ENCODE measurements around the gene KRTAP10-9. TPM values are rescaled to one million over a fixed set of nuclear protein-coding genes. Genes with fewer than 3 reads are reported as not detected.

KRTAP10-9 gene, protein sequence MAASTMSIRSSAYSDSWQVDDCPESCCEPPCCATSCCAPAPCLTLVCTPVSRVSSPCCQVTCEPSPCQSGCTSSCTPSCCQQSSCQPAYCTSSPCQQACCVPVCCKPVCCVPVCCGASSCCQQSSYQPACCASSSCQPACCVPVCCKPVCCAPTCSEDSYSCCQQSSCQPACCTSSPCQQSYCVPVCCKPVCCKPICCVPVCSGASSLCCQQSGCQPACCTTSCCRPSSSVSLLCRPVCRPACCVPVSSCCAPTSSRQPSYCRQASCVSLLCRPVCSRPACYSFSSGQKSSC
- not detected in 2 replicates for total RNA-seq

DNA sequence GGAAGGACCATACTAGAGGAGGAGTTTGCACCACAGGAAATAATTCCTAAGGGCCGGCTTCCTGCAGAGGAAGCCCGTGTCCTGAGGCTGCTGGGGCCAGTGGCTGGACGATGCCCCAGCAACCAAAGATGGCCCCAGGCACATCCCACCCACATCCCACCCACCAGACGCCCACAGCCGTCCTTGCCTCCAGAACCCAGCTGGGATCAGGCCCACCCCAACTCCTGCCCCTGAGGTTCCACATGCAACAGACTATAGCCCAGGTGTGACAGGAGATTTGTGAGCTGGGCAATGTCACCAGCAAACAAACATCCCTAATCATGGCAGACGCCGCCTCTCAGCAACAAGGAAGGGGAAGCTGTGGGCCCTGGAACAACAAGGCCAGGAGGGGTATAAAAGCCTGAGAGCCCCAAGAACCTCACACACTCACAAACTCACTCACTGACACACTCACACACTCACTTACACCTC lies at the start of gene KRTAP10-9:
Gene KRTAP10-9 (plus strand): TSS at position 421 of the 471 bp plus-strand sequence. CDS start 79 bp downstream, outside the sequence.

DNA sequence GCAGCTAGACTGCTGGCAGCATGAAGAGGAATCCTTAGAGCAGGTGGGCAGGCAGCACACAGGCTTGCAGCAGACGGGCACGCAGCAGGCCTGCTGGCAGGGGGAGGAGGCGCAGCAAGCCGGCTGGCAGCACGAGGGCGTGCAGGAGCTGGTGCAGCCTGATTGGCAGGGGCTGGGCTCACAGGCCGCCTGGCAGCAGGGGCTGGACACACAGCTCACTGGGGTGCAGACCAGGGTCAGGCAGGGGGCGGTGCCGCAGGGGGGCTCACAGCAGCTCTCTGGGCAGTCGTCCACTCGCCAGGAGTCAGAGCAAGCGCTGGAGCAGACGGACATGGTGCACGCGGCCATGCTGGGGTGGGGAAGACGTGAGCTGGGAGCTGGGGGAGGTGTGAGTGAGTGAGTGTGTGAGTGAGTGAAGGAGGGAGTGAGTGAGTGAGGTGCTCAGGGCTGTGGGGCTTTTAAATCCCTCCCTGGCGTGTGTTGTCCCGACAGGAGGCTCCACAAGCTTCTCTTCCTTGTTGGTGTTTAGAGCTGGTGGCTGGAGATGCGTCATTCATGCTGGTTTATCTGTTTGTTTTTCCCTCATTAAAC lies 46.6 kb upstream of the KRTAP10-9 start, which contains the start of gene KRTAP10-5:
Gene KRTAP10-5 (minus strand): TSS at position 374 of the 591 bp plus-strand sequence. CDS start 26 bp downstream, at position 348.

DNA sequence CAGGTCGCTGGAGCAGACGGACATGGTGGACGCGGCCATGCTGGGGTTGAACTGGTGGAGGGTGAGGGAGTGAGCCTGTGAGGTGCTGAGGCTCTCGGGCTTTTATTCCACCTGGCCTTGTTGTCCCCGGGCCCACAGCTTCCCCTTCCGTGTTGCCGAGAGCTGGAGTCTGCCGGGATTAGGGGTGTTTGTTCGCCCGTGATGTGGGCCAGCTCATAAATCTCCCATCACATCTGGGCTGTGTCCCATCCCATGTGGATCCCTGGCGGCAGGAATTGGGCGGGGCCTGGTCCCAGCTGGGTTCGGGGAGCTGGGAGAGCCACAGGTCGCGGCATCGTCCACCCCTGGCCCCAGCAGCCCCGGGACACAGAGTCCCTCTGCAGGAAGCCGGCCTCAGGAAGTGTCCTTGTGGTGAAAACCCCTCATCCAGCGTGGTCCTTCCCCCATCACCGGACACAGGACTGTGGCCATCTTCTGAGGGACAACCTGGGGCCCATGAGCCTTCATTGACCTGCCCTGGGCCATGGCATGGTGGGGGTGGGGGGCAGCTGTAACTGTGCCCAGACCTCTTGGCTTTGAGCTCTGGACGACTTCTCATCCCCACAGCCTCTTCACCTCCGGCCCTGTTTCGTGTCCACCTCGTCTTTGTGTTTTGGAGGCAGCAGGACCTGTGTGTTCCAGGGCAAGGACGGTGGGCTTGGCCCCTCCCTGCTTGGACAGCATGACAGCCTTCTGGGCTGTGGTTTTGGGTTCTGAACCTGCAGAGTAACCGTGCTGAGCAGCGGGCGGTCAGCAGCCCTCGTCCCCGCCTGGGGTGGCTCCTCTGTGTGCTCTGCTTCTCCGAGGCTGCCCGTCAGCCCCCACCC lies 34.2 kb upstream of the KRTAP10-9 start, which contains the start of gene KRTAP10-6:
Gene KRTAP10-6 (minus strand): TSS at position 60 of the 866 bp plus-strand sequence. CDS start 21 bp downstream, at position 39.

DNA sequence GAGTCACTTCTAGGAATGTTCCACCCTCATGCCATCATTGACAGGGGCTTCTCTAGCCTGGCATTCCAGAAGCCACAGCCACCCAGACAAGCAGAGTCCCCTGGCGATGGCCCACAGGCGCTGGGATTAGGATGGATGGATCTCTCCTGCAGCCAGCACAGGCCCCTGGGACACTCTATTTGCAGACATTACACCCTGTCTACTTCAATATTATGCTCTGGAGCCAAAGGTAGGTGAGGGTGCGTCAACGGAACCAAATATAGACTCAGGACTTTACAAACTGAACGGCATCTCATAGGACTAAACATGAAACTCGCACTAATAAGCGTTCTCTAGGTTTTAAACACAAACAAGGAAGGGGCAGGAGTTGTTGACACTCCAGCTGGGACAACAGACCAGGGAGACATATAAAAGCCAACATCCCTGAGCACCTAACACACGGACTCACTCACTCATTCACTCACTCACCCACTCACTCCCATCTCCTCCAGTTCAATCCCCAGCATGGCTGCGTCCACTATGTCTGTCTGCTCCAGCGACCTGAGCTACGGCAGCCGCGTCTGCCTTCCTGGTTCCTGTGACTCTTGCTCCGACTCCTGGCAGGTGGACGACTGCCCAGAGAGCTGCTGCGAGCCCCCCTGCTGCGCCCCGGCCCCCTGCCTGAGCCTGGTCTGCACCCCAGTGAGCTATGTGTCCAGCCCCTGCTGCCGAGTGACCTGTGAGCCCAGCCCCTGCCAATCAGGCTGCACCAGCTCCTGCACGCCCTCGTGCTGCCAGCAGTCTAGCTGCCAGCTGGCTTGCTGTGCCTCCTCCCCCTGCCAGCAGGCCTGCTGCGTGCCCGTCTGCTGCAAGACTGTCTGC lies 26.5 kb upstream of the KRTAP10-9 start, which contains the start of gene KRTAP10-7:
Gene KRTAP10-7 (plus strand): TSS at position 480 of the 861 bp plus-strand sequence. CDS start 25 bp downstream, at position 505.

DNA sequence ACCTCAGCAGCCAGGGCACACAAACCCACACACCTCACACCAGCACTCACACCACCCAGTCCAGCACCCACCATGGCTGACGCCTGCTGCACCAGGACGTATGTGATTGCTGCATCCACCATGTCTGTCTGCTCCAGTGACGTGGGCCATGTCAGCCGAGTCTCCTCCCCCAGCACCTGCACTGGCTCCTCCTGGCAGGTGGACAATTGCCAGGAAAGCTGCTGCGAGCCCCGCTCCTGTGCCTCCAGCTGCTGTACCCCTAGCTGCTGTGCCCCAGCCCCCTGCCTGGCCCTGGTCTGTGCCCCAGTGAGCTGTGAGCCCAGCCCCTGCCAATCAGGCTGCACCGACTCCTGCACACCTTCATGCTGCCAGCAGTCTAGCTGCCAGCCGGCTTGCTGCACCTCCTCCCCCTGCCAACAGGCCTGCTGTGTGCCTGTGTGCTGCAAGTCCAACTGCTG lies 14.8 kb upstream of the KRTAP10-9 start, which contains the start of gene KRTAP10-8:
Gene KRTAP10-8 (plus strand): TSS at position 51 of the 458 bp plus-strand sequence. CDS start 22 bp downstream, at position 73.

DNA sequence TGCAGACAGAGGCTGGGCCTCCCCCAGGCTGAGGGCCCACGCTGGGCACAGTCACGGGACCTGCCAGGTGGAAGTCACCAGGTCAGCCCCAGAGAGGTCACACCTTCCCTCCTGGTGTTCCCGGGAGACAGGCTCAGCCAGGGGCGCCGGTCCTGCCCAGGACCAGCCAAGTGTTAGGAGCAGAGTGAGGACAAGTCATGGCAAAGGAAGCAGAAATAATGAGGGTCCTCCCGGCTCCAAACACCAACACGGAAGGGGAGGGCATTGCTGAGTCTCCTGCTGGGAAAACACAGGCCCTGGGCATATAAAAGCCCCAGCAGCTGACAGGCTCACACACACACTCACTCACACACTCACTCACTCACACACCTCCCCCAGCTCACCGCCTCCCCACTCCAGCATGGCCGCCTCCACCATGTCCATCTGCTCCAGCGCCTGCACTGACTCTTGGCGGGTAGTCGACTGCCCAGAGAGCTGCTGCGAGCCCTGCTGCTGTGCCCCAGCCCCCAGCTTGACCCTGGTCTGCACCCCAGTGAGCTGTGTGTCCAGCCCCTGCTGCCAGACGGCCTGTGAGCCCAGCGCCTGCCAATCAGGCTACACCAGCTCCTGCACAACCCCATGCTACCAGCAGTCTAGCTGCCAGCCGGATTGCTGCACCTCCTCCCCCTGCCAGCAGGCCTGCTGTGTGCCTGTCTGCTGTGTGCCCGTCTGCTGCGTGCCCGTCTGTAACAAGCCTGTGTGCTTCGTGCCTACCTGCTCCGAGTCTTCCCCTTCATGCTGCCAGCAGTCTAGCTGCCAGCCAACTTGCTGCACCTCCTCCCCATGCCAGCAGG lies 10.3 kb downstream of the KRTAP10-9 start, which contains the start of gene KRTAP10-10:
Gene KRTAP10-10 (plus strand): TSS at position 339 of the 833 bp plus-strand sequence. CDS start 62 bp downstream, at position 401.

DNA sequence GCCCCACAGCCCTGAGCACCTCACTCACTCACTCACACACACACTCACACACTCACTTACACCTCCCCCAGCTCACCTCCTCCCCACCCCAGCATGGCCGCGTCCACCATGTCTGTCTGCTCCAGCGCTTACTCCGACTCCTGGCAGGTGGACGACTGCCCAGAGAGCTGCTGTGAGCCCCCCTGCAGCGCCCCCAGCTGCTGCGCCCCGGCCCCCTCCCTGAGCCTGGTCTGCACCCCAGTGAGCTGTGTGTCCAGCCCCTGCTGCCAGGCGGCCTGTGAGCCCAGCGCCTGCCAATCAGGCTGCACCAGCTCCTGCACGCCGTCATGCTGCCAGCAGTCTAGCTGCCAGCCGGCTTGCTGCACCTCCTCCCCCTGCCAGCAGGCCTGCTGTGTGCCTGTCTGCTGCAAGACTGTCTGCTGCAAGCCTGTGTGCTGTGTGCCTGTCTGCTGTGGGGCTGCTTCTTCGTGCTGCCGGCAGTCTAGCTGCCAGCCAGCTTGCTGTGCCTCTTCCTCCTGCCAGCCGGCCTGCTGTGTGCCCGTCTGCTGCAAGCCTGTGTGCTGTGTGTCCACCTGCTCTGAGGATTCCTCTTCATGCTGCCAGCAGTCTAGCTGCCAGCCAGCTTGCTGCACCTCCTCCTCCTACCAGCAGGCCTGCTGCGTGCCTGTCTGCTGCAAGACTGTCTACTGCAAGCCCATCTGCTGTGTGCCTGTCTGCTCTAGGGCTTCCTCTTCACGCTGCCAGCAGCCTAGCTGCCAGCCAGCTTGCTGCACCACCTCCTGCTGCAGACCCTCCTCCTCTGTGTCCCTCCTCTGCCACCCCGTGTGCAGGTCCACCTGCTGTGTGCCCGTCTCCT lies 19.7 kb downstream of the KRTAP10-9 start, which contains the start of gene KRTAP10-11:
Gene KRTAP10-11 (plus strand): TSS at position 49 of the 856 bp plus-strand sequence. CDS start 45 bp downstream, at position 94.

DNA sequence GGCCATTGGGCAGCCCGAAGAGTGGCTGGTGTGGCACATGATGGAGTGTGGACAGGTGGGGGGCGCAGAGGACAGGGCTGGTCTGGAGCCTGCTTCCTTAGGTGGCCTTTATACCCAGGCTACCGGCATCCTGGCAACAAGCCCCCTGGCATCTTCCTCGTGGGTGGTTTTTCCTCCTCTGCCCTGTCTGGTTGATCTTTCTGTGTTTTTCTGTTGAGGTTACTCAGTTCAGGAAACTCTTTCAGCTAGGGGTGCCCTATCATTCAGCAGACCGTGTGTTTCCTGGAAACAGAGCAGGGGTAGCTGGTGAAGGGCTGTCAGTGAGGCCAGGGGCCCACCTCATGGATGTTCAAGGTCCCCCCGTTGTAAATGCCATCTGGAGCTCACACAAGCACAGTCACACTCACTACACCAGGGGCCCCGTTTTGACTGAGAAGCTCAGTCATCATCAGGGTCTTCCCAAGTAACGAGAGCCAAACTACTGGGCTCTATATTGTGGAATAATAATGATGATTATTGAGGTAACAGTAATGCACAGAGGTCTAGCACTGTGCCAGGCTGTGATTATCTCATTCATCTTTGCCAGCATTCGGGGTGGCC lies 27.8 kb downstream of the KRTAP10-9 start, which contains the start of gene KRTAP12-4:
Gene KRTAP12-4 (minus strand): TSS at position 84 of the 600 bp plus-strand sequence. CDS start 45 bp downstream, at position 39.

DNA sequence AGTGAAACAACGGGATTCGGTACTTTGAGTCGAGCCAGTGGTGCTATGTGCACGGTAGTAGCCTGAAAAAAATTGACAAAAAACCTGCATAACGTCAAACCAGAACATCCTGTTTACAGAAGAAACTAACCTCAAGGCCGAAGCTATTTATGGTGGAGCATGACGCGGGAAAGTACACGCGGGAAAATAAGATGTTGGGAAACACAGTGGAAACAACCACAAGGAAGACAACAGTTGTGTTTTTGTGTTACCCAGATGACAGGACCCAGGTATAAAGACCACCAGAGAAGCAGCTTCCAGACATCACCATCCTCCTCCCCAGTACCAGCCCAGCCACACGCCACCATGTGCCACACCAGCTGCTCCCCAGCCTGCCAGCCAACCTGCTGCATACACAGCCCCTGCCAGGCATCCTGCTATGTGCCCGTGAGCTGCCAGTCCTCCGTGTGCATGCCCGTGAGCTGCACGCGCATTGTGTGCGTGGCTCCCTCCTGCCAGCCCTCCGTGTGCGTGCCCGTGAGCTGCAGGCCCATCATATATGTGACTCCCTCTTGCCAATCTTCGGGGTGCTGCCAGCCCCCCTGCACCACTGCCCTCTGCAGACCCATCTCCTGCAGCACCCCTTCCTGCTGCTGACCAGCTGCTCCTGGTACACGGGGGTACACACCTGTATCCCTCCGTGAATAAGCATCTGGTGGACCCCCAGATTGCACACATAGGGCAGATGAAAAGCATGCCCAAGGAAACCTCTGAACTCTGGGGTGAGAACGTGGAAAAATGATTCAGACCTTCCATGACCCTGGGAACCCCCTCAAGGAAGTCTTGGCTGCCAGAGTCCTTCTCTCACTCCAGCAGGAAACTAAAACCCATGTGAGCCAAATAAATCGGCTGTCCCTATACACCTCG lies 31.0 kb downstream of the KRTAP10-9 start, which contains the start of gene KRTAP12-3:
Gene KRTAP12-3 (plus strand): TSS at position 298 of the 906 bp plus-strand sequence. CDS start 48 bp downstream, at position 346.

DNA sequence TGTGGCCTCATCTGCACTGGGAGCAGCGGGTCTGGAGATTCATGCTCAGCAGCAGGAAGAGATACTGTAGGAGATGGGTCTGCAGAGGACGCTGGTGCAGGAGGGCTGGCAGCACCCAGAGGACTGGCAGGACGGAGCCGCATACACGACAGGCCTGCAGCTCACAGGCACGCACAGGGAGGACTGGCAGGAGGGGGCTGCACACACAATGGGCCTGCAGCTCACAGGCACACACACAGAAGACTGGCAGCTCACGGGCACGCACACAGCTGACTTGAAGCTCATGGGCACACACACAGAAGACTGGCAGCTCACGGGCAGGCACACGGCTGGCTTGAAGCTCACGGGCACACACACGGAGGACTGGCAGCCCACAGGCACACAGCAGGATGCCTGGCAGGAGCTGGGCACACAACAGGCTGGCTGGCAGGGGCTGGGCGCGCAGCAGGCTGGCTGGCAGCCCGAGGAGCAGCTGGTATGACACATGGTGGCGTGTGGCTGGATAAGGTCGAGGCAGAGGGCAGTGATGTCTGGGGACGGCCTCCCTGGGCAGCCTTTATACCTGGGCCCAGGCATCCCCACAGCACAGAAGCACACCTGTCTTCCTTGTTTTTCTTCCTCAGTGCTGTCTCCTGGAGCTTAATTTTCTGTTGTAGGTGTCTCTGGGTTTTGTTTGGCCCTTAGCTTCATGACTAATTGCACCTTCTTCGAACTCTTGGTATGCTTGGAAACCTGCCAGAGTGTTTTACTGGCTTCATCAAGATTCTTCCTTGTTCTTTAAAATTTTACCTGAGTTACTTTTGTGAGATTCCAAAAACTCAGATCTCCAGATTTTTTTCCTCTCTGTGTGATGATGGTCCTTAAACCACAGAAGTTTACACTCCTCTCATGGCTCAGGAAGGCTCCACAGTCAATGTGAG lies 39.8 kb downstream of the KRTAP10-9 start, which contains the start of gene KRTAP12-2:
Gene KRTAP12-2 (minus strand): TSS at position 527 of the 920 bp plus-strand sequence. CDS start 41 bp downstream, at position 486.

Other genes with a start within 250 kb of the KRTAP10-9 start
- gene LRRC3, start 171.6 kb upstream of the KRTAP10-9 start, total RNA-seq: 0.38 and 0.85 TPM in 2 replicates
- not detected in 2 replicates for gene KRTAP10-1, start 86.9 kb upstream of the KRTAP10-9 start, total RNA-seq
- not detected in 2 replicates for gene KRTAP10-2, start 75.6 kb upstream of the KRTAP10-9 start, total RNA-seq
- not detected in 2 replicates for gene KRTAP10-3, start 68.3 kb upstream of the KRTAP10-9 start, total RNA-seq
- not detected in 2 replicates for gene KRTAP10-4, start 53.4 kb upstream of the KRTAP10-9 start, total RNA-seq
- not detected in 2 replicates for gene KRTAP10-5, start 46.5 kb upstream of the KRTAP10-9 start, total RNA-seq
- not detected in 2 replicates for gene KRTAP10-6, start 34.6 kb upstream of the KRTAP10-9 start, total RNA-seq
- gene KRTAP10-7, start 26.5 kb upstream of the KRTAP10-9 start, total RNA-seq: not detected in 2 replicates
- not detected in 2 replicates for gene KRTAP10-8, start 15.0 kb upstream of the KRTAP10-9 start, total RNA-seq
- not detected in 2 replicates for gene KRTAP10-10, start 10.3 kb downstream of the KRTAP10-9 start, total RNA-seq
- gene KRTAP10-11, start 19.3 kb downstream of the KRTAP10-9 start, total RNA-seq: not detected in 2 replicates
- not detected in 2 replicates for gene KRTAP12-4, start 27.6 kb downstream of the KRTAP10-9 start, total RNA-seq
- gene KRTAP12-3, start 30.8 kb downstream of the KRTAP10-9 start, total RNA-seq: not detected in 2 replicates
- gene KRTAP12-2, start 39.8 kb downstream of the KRTAP10-9 start, total RNA-seq: not detected in 2 replicates
- not detected in 2 replicates for gene KRTAP12-1, start 55.1 kb downstream of the KRTAP10-9 start, total RNA-seq
- not detected in 2 replicates for gene KRTAP10-12, start 70.1 kb downstream of the KRTAP10-9 start, total RNA-seq
- gene TSPEAR, start 84.5 kb downstream of the KRTAP10-9 start, total RNA-seq: not detected in 2 replicates
- 63.7 and 71.1 TPM in 2 replicates for gene UBE2G2, start 174.7 kb downstream of the KRTAP10-9 start, total RNA-seq
- gene SUMO3, start 191.0 kb downstream of the KRTAP10-9 start, total RNA-seq: 60.6 and 98.2 TPM in 2 replicates
- 220 and 298 TPM in 2 replicates for gene PTTG1IP, start 246.6 kb downstream of the KRTAP10-9 start, total RNA-seq